Hypothalamus (tissue), 51 donors: ENCODE data around the gene GKN2.
"Not testable (repeated sequence)": the region's sequence is repeated elsewhere in the genome, so short reads cannot be mapped to it uniquely, and the experiment has no call there.

ENCODE experiments used
- DNase-seq, 51 donors: peaks; one replicate each; lab custom pipeline; 2025; lab: John Stamatoyannopoulos, UW

The GKN2 gene

GRCh38 chr2:68964282-68964681 is 11.6 kb upstream of the GKN2 start:
- no peak for DNase-seq

- DNase-seq: no peak
Observed at GRCh38 chr2:68961380-68961779, 8.7 kb upstream of the GKN2 start.

- DNase-seq: no peak
Observed at GRCh38 chr2:68959001-68959400, 6.3 kb upstream of the GKN2 start.

GRCh38 chr2:68955432-68955831 is 2.7 kb upstream of the GKN2 start:
- not testable (repeated sequence) for DNase-seq

GRCh38 chr2:68951899-68952298 is 794 bp downstream of the GKN2 start:
- DNase-seq: no peak

- DNase-seq: no peak
Observed at GRCh38 chr2:68948710-68949109, 4.0 kb downstream of the GKN2 start.

- DNase-seq: no peak
Observed at GRCh38 chr2:68946117-68946516, 6.6 kb downstream of the GKN2 start.

GRCh38 chr2:68943581-68944568 is 8.8 kb downstream of the GKN2 start:
- peak in 33 of 51 donors; percentile 2 to 59 (median 23) for DNase-seq

GRCh38 chr2:68942827-68943226 is 9.9 kb downstream of the GKN2 start:
- no peak for DNase-seq

GRCh38 chr2:68940369-68940768 is 12.3 kb downstream of the GKN2 start:
- DNase-seq: no peak

GRCh38 chr2:68939962-68940361 is 12.7 kb downstream of the GKN2 start:
- no peak for DNase-seq

- DNase-seq: no peak
Observed at GRCh38 chr2:68938938-68939337, 13.8 kb downstream of the GKN2 start.

GRCh38 chr2:68937346-68938055 is 15.2 kb downstream of the GKN2 start:
- no peak for DNase-seq

GRCh38 chr2:68936889-68937288 is 15.8 kb downstream of the GKN2 start:
- DNase-seq: no peak

- DNase-seq: no peak
Observed at GRCh38 chr2:68936427-68936826, 16.3 kb downstream of the GKN2 start.

GRCh38 chr2:68935471-68935870 is 17.2 kb downstream of the GKN2 start:
- DNase-seq: no peak

- no peak for DNase-seq
Observed at GRCh38 chr2:68934021-68934420, 18.7 kb downstream of the GKN2 start.

- no peak for DNase-seq
Observed at GRCh38 chr2:68932402-68932801, 20.3 kb downstream of the GKN2 start.

GRCh38 chr2:68931799-68932198 is 20.9 kb downstream of the GKN2 start:
- no peak for DNase-seq

GRCh38 chr2:68931149-68931711 is 21.5 kb downstream of the GKN2 start:
- no peak for DNase-seq

- no peak for DNase-seq
Observed at GRCh38 chr2:68926796-68927195, 25.9 kb downstream of the GKN2 start.
